ENCODE measurements around the gene RRP8.

Gene RRP8

DNA sequence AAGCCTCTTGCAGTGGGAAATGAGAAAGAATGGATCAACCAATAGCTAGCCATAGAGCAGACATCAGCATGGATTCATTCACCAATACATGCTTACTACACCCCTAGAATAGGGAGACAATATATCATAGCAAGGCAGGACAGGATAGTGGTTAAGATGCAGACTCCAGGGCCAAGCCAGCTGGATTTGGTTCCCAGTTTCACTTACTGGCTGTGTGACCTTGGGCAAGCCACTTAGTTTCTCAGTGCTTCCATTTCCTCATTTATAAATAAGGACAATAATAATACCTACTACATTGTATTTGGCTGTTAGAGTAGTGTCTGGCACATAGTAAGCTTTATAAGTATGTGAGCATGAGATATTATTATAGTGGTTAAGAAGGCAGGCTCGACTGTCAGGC is 45.1 kb upstream of the RRP8 start:
- no peak for ATAC-seq
- TF ChIP-seq, protein P1, sequence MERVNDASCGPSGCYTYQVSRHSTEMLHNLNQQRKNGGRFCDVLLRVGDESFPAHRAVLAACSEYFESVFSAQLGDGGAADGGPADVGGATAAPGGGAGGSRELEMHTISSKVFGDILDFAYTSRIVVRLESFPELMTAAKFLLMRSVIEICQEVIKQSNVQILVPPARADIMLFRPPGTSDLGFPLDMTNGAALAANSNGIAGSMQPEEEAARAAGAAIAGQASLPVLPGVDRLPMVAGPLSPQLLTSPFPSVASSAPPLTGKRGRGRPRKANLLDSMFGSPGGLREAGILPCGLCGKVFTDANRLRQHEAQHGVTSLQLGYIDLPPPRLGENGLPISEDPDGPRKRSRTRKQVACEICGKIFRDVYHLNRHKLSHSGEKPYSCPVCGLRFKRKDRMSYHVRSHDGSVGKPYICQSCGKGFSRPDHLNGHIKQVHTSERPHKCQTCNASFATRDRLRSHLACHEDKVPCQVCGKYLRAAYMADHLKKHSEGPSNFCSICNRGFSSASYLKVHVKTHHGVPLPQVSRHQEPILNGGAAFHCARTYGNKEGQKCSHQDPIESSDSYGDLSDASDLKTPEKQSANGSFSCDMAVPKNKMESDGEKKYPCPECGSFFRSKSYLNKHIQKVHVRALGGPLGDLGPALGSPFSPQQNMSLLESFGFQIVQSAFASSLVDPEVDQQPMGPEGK (CRISPR knock-in tag; IDR thresholded peaks at IDR 0.05; ENCODE audit: borderline replicate concordance), result no peak
- no peak for TF ChIP-seq ISL1 (CRISPR knock-in tag; IDR thresholded peaks at IDR 0.05)
- TF ChIP-seq ZFP3 (CRISPR knock-in tag; IDR thresholded peaks at IDR 0.05), result no peak
- no peak for TF ChIP-seq PPARA (CRISPR knock-in tag; IDR thresholded peaks at IDR 0.05; ENCODE audit: borderline replicate concordance)
- no peak for TF ChIP-seq CSDC2 (CRISPR knock-in tag; IDR thresholded peaks at IDR 0.05)
- TF ChIP-seq RARB (CRISPR knock-in tag; IDR thresholded peaks at IDR 0.05), result no peak
- TF ChIP-seq ARNTL (CRISPR knock-in tag; IDR thresholded peaks at IDR 0.05; ENCODE audit: borderline replicate concordance, low read depth), result no peak
- TF ChIP-seq ZNF70 (CRISPR knock-in tag; IDR thresholded peaks at IDR 0.05), result no peak
- no peak for TF ChIP-seq SNAI2 (CRISPR knock-in tag; IDR thresholded peaks at IDR 0.05)
- no peak for TF ChIP-seq TOX (CRISPR knock-in tag; IDR thresholded peaks at IDR 0.05; ENCODE audit: borderline replicate concordance)
- TF ChIP-seq, protein P2, sequence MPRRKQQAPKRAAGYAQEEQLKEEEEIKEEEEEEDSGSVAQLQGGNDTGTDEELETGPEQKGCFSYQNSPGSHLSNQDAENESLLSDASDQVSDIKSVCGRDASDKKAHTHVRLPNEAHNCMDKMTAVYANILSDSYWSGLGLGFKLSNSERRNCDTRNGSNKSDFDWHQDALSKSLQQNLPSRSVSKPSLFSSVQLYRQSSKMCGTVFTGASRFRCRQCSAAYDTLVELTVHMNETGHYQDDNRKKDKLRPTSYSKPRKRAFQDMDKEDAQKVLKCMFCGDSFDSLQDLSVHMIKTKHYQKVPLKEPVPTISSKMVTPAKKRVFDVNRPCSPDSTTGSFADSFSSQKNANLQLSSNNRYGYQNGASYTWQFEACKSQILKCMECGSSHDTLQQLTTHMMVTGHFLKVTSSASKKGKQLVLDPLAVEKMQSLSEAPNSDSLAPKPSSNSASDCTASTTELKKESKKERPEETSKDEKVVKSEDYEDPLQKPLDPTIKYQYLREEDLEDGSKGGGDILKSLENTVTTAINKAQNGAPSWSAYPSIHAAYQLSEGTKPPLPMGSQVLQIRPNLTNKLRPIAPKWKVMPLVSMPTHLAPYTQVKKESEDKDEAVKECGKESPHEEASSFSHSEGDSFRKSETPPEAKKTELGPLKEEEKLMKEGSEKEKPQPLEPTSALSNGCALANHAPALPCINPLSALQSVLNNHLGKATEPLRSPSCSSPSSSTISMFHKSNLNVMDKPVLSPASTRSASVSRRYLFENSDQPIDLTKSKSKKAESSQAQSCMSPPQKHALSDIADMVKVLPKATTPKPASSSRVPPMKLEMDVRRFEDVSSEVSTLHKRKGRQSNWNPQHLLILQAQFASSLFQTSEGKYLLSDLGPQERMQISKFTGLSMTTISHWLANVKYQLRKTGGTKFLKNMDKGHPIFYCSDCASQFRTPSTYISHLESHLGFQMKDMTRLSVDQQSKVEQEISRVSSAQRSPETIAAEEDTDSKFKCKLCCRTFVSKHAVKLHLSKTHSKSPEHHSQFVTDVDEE (CRISPR knock-in tag; IDR thresholded peaks at IDR 0.05), result no peak
- TF ChIP-seq, protein P3, sequence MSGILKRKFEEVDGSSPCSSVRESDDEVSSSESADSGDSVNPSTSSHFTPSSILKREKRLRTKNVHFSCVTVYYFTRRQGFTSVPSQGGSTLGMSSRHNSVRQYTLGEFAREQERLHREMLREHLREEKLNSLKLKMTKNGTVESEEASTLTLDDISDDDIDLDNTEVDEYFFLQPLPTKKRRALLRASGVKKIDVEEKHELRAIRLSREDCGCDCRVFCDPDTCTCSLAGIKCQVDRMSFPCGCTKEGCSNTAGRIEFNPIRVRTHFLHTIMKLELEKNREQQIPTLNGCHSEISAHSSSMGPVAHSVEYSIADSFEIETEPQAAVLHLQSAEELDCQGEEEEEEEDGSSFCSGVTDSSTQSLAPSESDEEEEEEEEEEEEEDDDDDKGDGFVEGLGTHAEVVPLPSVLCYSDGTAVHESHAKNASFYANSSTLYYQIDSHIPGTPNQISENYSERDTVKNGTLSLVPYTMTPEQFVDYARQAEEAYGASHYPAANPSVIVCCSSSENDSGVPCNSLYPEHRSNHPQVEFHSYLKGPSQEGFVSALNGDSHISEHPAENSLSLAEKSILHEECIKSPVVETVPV (CRISPR knock-in tag; IDR thresholded peaks at IDR 0.05), result no peak
- TF ChIP-seq ESRRG (CRISPR knock-in tag; IDR thresholded peaks at IDR 0.05), result no peak
- TF ChIP-seq ZNF565 (CRISPR knock-in tag; conservative IDR thresholded peaks at IDR 0.05; ENCODE audit: low read depth), result no peak
- TF ChIP-seq, protein P4, sequence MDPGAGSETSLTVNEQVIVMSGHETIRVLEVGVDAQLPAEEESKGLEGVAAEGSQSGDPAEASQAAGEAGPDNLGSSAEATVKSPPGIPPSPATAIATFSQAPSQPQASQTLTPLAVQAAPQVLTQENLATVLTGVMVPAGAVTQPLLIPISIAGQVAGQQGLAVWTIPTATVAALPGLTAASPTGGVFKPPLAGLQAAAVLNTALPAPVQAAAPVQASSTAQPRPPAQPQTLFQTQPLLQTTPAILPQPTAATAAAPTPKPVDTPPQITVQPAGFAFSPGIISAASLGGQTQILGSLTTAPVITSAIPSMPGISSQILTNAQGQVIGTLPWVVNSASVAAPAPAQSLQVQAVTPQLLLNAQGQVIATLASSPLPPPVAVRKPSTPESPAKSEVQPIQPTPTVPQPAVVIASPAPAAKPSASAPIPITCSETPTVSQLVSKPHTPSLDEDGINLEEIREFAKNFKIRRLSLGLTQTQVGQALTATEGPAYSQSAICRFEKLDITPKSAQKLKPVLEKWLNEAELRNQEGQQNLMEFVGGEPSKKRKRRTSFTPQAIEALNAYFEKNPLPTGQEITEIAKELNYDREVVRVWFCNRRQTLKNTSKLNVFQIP (CRISPR knock-in tag; IDR thresholded peaks at IDR 0.05; ENCODE audit: borderline replicate concordance, low read depth), result no peak
- no peak for TF ChIP-seq ZNF8 (CRISPR knock-in tag; IDR thresholded peaks at IDR 0.05)
- TF ChIP-seq ZFP30 (CRISPR knock-in tag; IDR thresholded peaks at IDR 0.05), result no peak
- TF ChIP-seq BACH2 (CRISPR knock-in tag; IDR thresholded peaks at IDR 0.05; ENCODE audit: borderline replicate concordance), result no peak
- no peak for TF ChIP-seq ZC3H10 (CRISPR knock-in tag; IDR thresholded peaks at IDR 0.05)
- TF ChIP-seq GLIS3 (CRISPR knock-in tag; IDR thresholded peaks at IDR 0.05), result no peak

DNA sequence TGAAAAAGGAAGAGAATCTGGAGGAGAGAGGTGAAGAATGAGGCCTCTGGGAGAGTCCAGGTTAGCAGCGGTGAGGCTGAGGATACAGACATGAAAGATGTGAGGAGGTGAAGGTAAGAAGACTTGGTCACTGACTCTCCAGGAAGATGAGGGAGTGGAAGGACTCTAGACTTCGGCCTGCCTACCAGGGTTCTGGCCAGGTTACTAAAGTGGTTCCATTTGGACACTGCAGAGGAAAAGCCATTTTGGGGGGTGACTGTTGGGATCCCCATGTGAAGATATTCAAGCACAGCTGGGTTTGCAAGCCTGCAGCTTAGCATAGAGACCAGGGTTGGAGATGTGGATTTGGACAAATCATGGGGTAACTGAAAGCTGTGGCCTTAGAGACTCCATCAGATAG is 44.4 kb upstream of the RRP8 start:
- TF ChIP-seq ZFP3 (CRISPR knock-in tag; IDR thresholded peaks at IDR 0.05) (no peak), ZFP30 (CRISPR knock-in tag; IDR thresholded peaks at IDR 0.05) (no peak), ZNF565 (CRISPR knock-in tag; conservative IDR thresholded peaks at IDR 0.05; ENCODE audit: low read depth) (no peak), ZC3H10 (CRISPR knock-in tag; IDR thresholded peaks at IDR 0.05) (no peak), PPARA (CRISPR knock-in tag; IDR thresholded peaks at IDR 0.05; ENCODE audit: borderline replicate concordance) (no peak), TCF4 (CRISPR knock-in tag; IDR thresholded peaks at IDR 0.05; ENCODE audit: borderline replicate concordance) (no peak), CSDC2 (CRISPR knock-in tag; IDR thresholded peaks at IDR 0.05) (no peak), GLIS3 (CRISPR knock-in tag; IDR thresholded peaks at IDR 0.05) (no peak), SNAI2 (CRISPR knock-in tag; IDR thresholded peaks at IDR 0.05) (no peak), TOX (CRISPR knock-in tag; IDR thresholded peaks at IDR 0.05; ENCODE audit: borderline replicate concordance) (no peak), ESRRG (CRISPR knock-in tag; IDR thresholded peaks at IDR 0.05) (no peak), RARB (CRISPR knock-in tag; IDR thresholded peaks at IDR 0.05) (no peak), ISL1 (CRISPR knock-in tag; IDR thresholded peaks at IDR 0.05) (no peak), OSR1 (CRISPR knock-in tag; IDR thresholded peaks at IDR 0.05) (no peak)
- TF ChIP-seq, protein P1 (CRISPR knock-in tag; IDR thresholded peaks at IDR 0.05; ENCODE audit: borderline replicate concordance), result no peak
- TF ChIP-seq, protein P4 (CRISPR knock-in tag; IDR thresholded peaks at IDR 0.05; ENCODE audit: borderline replicate concordance, low read depth), result no peak
- TF ChIP-seq, protein P3 (CRISPR knock-in tag; IDR thresholded peaks at IDR 0.05), result no peak
- TF ChIP-seq, protein P5, sequence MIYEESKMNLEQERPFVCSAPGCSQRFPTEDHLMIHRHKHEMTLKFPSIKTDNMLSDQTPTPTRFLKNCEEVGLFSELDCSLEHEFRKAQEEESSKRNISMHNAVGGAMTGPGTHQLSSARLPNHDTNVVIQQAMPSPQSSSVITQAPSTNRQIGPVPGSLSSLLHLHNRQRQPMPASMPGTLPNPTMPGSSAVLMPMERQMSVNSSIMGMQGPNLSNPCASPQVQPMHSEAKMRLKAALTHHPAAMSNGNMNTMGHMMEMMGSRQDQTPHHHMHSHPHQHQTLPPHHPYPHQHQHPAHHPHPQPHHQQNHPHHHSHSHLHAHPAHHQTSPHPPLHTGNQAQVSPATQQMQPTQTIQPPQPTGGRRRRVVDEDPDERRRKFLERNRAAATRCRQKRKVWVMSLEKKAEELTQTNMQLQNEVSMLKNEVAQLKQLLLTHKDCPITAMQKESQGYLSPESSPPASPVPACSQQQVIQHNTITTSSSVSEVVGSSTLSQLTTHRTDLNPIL (CRISPR knock-in tag; IDR thresholded peaks at IDR 0.05; ENCODE audit: low read depth), result no peak
- ATAC-seq, result no peak
